Right lobe of liver (tissue), 6 donors: ENCODE data around the gene MAP3K4. TPM values are rescaled to one million over a fixed set of nuclear protein-coding genes. Genes with fewer than 3 reads are reported as not detected.

Experiments
- ATAC-seq, 4 donors: fragments of 200-7000 bp; cut with Tn5 transposase; one replicate each; pipeline ENCODE4 v1.9.1; 2020; ENCODE audit warnings: mild to moderate bottlenecking in 4 of 4, moderate library complexity in 4 of 4
- DNase-seq, 3 donors: peaks; one replicate each; pipeline ENCODE4 v3.0.0-alpha.2; 2020
- H3K27ac ChIP-seq, 3 donors: fragments of 200-600 bp; one replicate each; pipeline ENCODE4 v1.8.0; 2022
- H3K27me3 ChIP-seq, 2 donors: fragments of 200-600 bp; one replicate each; pipeline ENCODE4 v1.8.0; 2022
- H3K36me3 ChIP-seq, 4 donors: fragments of 200-600 bp; sonication (generic) in 1 of 4; one replicate each; pipeline versions ENCODE4 v1.5.1 to v1.8.0; 2017 to 2022; ENCODE audit warnings: control low read depth in 1 of 4
- H3K4me1 ChIP-seq, 4 donors: fragments of 200-600 bp; sonication (generic) in 1 of 4; one replicate each; pipeline versions ENCODE4 v1.5.1 to v1.8.0; 2017 to 2022; ENCODE audit warnings: control low read depth in 1 of 4
- H3K4me3 ChIP-seq, 3 donors: fragments of 200-600 bp; one replicate each; pipeline ENCODE4 v1.8.0; 2022
- H3K9me3 ChIP-seq, 4 donors: fragments of 200-600 bp; sonication (generic) in 1 of 4; one replicate each; pipeline versions ENCODE4 v1.5.1 to v1.8.0; 2017 to 2022; ENCODE audit warnings: control low read depth in 1 of 4
- POLR2A ChIP-seq: fragments of 450-650 bp; IDR thresholded peaks from one replicate; pipeline ENCODE4 v1.6.1; 2017; ENCODE audit warnings: antibody characterized with exemption, mild to moderate bottlenecking
- WGBS: methylation state at CpG from one replicate; pipeline ENCODE4 v1.1.6; 2018; ENCODE audit warnings: low coverage, low lambda C conversion rate; ENCODE audit not compliant: insufficient coverage; ENCODE audit errors: missing lambda C conversion rate; 5-methylcytosine and 5-hydroxymethylcytosine counted together
- intact Hi-C, 2 donors: fragments of 100-400 bp; cut with DNase I; formaldehyde crosslinking; loops; one replicate each; pipeline versions ENCODE4 v1.11.2 to v1.14.1; 2022
- total RNA-seq, 6 experiments: library from RNA; depleted of rRNA in 2 of 6; stranded (reverse); fragments of >200 nt in 2 of 6; fragmentation: NEBNext Ultra II Directional in 3 of 6; extraction: Animal tissue kit (Norgen Biotek cat#: 25700) in 3 of 6; gene quantifications; one replicate each; pipeline versions ENCODE4 v1.1.0 to v1.2.4, GENCODE V29; 2016 to 2023
- TF ChIP-seq, protein P1 (sequence below), 4 donors: fragments of 200-600 bp in 3 of 4; fragments of 450-650 bp in 1 of 4; IDR thresholded peaks; one replicate each; pipeline versions ENCODE4 v1.5.1 to v1.8.0; 2016 to 2022; ENCODE audit warnings: antibody characterized with exemption in 4 of 4, mild to moderate bottlenecking in 2 of 4
- donor health status: DM: no; HTN: yes; CAD: no.
- donor health status: DM: no; HTN: no; CAD: no.
- donor health status: DM: no; HTN: no; CAD: no.
- donor health status: DM: no; HTN: yes; CAD: no.
- donor health status: DM: no; HTN: yes; CAD: no.

Gene MAP3K4
- total RNA-seq, 6 experiments from 2014 or later, result 9.4 to 20.5 (median 13.1) TPM

- no peak for TF ChIP-seq POLR2A
- TF ChIP-seq, protein P1, sequence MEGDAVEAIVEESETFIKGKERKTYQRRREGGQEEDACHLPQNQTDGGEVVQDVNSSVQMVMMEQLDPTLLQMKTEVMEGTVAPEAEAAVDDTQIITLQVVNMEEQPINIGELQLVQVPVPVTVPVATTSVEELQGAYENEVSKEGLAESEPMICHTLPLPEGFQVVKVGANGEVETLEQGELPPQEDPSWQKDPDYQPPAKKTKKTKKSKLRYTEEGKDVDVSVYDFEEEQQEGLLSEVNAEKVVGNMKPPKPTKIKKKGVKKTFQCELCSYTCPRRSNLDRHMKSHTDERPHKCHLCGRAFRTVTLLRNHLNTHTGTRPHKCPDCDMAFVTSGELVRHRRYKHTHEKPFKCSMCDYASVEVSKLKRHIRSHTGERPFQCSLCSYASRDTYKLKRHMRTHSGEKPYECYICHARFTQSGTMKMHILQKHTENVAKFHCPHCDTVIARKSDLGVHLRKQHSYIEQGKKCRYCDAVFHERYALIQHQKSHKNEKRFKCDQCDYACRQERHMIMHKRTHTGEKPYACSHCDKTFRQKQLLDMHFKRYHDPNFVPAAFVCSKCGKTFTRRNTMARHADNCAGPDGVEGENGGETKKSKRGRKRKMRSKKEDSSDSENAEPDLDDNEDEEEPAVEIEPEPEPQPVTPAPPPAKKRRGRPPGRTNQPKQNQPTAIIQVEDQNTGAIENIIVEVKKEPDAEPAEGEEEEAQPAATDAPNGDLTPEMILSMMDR (IDR thresholded peaks at IDR 0.05), result no peak
- 95% methylated on average over 9 of the region's 11 CpGs for WGBS
- DNase-seq (no peak), ATAC-seq (no peak)
- no peak overlapping the region for H3K4me3 ChIP-seq
- H3K9me3 ChIP-seq, result no peaks in the 10 kb centered on the region
- H3K4me1 ChIP-seq, result no peaks in the 10 kb centered on the region
- H3K27ac ChIP-seq, result no peak overlapping the region
- intact Hi-C loops, result no loop called here
- H3K36me3 ChIP-seq, result no peaks in the 10 kb centered on the region
- H3K27me3 ChIP-seq, result no peaks in the 10 kb centered on the region
Measured at GRCh38 chr6:161137320-161137719, 145.8 kb downstream of the MAP3K4 start.

- H3K27ac ChIP-seq, result no peak overlapping the region
- no peaks in the 10 kb centered on the region for H3K27me3 ChIP-seq
- DNase-seq, result no peak
- TF ChIP-seq POLR2A, result no peak
- TF ChIP-seq, protein P1 (IDR thresholded peaks at IDR 0.05), result no peak
- no peaks in the 10 kb centered on the region for H3K9me3 ChIP-seq
- no peak for ATAC-seq
- H3K4me1 ChIP-seq, result no peaks in the 10 kb centered on the region
- no peak overlapping the region for H3K4me3 ChIP-seq
- intact Hi-C loops, result no loop called here
- H3K36me3 ChIP-seq, result no peaks in the 10 kb centered on the region
- WGBS, result 89% methylated on average over 9 of the region's 12 CpGs
Measured at GRCh38 chr6:161137839-161138542, 146.4 kb downstream of the MAP3K4 start.

DNA sequence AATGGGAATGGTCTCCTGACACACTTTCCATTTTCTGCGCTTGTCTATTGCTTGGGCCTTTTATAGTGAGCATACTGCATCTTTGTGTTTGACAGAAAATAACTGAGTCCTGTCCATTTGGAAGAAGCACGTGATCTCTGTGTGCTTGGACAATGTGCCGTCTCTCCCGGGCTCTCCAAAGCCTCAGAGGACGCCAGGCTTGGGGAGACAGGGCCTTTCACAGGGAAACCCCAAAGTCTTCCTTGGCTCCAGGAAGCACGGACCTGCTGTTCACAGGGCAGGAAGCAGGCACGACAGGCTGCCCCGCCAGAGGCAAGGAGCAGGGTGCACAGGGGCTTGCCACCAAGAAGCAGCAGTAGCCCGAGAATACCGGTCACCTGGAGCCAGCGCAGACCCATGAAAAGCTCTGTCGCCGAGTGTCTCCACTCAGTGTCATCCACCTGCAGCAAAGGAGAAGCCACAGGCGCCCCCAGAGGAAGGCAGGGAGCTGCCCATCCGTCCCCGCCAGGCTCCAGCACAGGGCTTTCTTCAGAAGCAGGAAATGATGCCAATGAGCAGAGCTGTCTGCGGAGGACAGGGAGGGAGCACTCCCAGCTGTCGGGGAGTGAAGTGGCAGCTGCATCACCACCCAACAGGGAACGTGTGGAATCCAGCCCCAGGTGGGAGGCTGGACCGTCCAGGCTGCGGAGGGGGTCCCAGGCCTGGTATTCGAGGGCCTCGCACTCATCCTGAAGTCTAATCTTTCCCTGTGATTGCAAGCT, 147.2 kb downstream of the MAP3K4 start:
- H3K4me1 ChIP-seq, result no peaks in the 10 kb centered on the region
- no peak for TF ChIP-seq POLR2A
- TF ChIP-seq, protein P1 (IDR thresholded peaks at IDR 0.05), result no peak
- ATAC-seq, result no peak
- no peaks in the 10 kb centered on the region for H3K27me3 ChIP-seq
- H3K36me3 ChIP-seq, result no peaks in the 10 kb centered on the region
- H3K4me3 ChIP-seq, result no peak overlapping the region
- H3K9me3 ChIP-seq, result no peaks in the 10 kb centered on the region
- intact Hi-C loops, result no loop called here
- H3K27ac ChIP-seq, result no peak overlapping the region
- 91% methylated on average over 7 of the region's 23 CpGs for WGBS
- no peak for DNase-seq

DNA sequence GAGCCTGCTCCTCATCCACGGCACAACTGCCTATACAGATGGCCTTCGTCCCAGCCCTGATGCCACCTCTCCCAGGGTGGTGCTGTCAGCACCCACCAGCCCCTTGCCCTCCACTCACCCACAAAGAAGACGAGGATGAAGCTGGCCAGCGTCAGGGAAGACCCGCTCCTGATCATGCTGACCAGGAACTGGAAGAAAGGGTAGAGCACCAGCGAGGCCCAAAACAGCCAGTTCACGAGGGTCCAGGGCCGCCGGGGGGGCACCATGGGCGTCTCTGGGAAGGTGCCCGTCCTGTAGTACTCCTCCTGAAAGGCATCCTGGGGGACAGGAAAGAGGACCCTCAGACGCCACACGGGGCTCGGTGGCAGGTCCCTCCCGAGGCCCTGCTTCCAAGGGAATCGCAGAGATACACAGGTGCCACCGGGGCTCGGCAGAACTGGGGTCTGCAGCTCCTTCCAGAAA, 147.8 kb downstream of the MAP3K4 start:
- TF ChIP-seq, protein P1 (IDR thresholded peaks at IDR 0.05), result no peak
- TF ChIP-seq POLR2A, result no peak
- Histone ChIP-seq H3K9me3 (no peaks in the 10 kb centered on the region), H3K4me1 (no peaks in the 10 kb centered on the region), H3K36me3 (no peaks in the 10 kb centered on the region), H3K27me3 (no peaks in the 10 kb centered on the region), H3K4me3 (no peak overlapping the region), H3K27ac (no peak overlapping the region)
- intact Hi-C loops, result no loop called here
- 80% methylated on average over 1 of the region's 18 CpGs for WGBS
- DNase-seq, result no peak
- no peak for ATAC-seq
